ENCODE results near the gene BAK1. TPM values are rescaled to one million over a fixed set of nuclear protein-coding genes. Genes with fewer than 3 reads are reported as not detected.
A peak's percentile ranks its signal among the peaks of the same experiment; 100 is the strongest.

Gene BAK1
- total RNA-seq, 1 donor from 2014 or later: 18.6 TPM

DNA sequence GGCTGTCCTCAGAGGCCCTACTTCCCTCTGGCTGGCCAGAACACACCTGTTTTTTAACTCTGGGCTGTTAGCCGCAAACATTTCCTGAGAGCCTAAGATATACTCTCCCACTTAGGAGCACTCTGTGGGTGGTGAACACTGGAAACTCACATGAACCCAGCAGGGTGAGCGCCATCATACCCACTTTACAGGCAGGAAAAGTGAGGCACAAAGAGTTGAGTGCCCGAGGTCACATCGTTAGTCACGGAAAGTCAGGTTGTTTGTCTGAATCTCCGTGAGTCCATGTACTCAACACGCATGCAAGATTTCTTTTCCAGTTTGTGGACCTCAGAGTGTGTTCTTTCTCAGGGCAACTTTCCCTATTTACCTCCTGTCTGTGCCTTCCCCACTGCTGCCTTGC is 1.9 kb downstream of the BAK1 start:
- TF ChIP-seq, protein P1, sequence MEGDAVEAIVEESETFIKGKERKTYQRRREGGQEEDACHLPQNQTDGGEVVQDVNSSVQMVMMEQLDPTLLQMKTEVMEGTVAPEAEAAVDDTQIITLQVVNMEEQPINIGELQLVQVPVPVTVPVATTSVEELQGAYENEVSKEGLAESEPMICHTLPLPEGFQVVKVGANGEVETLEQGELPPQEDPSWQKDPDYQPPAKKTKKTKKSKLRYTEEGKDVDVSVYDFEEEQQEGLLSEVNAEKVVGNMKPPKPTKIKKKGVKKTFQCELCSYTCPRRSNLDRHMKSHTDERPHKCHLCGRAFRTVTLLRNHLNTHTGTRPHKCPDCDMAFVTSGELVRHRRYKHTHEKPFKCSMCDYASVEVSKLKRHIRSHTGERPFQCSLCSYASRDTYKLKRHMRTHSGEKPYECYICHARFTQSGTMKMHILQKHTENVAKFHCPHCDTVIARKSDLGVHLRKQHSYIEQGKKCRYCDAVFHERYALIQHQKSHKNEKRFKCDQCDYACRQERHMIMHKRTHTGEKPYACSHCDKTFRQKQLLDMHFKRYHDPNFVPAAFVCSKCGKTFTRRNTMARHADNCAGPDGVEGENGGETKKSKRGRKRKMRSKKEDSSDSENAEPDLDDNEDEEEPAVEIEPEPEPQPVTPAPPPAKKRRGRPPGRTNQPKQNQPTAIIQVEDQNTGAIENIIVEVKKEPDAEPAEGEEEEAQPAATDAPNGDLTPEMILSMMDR (conservative IDR thresholded peaks at IDR 0.05; ENCODE audit: low read depth, low read length): no peak
- peak overlapping the region; percentile 100 for H3K4me3 ChIP-seq (ENCODE audit: low read depth, low read length)
- no peak for DNase-seq (ENCODE audit: low read depth)

DNA sequence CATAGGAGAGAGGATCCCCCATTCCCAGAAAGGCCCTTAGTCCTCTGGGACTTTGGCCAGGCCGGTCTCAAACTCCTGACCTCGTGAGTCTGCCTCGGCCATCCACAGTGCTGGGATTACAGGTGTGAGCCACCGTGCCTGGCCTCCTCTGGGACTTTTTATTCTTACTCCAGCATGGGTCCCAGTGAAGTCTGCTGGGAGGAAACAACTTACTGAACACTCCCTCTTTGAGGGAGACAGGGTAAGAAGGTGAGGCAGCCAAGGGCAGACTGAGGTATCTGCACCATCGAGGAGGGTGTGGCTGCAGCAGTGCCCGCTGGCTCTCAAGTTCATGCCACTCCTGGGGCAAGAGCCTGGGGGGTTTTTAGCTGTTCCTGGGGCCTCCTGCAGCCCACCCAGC is 2.4 kb downstream of the BAK1 start:
- TF ChIP-seq, protein P1 (conservative IDR thresholded peaks at IDR 0.05; ENCODE audit: low read depth, low read length): no peak
- no peak overlapping the region for H3K4me3 ChIP-seq (ENCODE audit: low read depth, low read length)
- no peak for DNase-seq (ENCODE audit: low read depth)

DNA sequence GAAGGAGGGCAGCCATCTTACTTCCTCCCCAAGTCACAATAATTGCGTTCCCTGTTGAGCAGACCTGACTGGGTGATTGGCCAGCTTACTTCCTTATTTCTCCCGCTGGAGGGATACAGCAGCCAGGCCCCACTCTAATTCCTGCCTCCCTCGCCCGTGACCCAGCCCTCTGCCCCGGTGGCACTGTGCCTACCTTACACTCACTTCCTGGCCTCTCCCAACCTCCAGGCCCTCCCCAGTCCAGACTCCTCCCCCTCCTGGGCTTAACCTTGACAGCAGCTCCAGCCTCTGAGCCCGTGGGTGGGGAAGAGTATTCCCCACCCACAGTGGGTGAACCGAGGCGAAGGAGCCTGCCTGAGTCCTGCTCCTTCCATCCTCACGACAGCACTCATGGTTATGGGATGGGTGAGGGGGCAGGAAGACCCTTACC is 3.0 kb downstream of the BAK1 start:
- TF ChIP-seq, protein P1 (conservative IDR thresholded peaks at IDR 0.05; ENCODE audit: low read depth, low read length): no peak
- no peak overlapping the region for H3K4me3 ChIP-seq (ENCODE audit: low read depth, low read length)
- DNase-seq (ENCODE audit: low read depth): no peak

DNA sequence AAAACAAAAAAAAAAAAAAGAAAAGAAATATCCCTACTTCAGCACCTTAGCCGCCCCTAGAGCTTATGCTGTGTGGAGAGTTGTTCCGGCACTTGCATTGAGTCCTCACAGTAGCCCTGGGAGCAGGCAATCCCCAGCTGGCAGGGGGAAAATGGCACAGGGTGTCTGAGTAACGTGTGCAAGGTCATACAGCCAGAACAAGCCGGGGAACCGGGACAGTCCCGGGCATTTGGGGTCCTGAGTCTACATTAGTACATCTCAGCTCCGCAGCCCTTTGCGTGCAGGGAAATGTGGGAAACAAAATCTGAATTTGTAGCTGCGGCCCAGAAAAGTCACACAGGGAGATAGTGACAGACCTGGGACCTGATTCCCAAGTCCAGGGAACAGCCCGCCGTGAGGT is 3.4 kb downstream of the BAK1 start:
- no peak overlapping the region for H3K4me3 ChIP-seq (ENCODE audit: low read depth, low read length)
- DNase-seq (ENCODE audit: low read depth): no peak
- TF ChIP-seq, protein P1 (conservative IDR thresholded peaks at IDR 0.05; ENCODE audit: low read depth, low read length): no peak

DNA sequence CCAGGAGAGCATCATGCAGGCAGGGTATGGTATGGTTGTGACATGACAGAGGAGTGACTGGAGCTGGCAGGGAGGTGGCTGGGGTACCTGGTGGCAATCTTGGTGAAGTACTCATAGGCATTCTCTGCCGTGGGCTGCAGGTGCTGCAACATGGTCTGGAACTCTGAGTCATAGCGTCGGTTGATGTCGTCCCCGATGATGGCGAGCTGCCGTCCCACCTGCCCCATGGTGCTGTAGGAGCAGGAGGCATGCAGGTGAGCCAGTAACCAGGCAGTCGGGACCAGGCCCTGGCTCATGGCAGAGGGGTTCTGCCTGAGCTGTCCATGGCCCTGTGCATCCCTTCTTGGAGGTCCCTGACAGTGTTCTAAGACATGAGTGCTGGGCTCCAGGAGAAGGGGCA is 4.9 kb downstream of the BAK1 start:
- DNase-seq (ENCODE audit: low read depth): no peak
- TF ChIP-seq, protein P1 (conservative IDR thresholded peaks at IDR 0.05; ENCODE audit: low read depth, low read length): no peak
- no peak overlapping the region for H3K4me3 ChIP-seq (ENCODE audit: low read depth, low read length)

DNA sequence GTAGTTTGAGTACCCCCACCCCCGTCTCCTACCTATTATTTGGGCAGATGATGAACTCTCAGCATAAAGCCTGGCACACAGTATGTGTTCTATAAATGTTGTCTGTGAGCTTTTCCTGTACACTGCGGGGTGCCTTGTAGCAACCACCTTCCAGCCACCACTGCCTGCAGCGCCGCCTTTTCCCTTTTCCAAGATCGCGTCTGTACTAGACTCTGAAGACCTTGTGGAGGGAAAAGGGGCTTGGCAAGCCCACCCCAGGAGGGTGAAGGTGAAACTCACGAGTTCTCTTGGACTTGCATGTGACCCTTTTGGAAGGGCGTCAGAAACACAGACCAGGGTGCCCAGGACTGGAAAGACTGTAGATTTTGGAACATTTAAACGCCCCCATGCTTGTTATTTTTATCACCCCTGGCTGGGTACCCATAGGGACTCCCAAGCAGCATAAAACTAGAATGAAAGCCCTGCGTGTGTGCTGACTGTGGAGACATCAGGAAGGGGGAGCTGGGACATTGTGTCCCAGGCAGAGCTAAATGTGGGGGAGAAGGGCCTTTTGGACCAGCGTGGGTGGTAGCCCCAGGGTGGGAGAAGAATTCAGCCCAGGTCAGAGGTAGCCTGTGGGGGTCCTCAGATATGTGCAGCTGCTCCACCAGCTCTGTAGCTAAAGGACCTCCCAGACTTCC is 8.3 kb downstream of the BAK1 start:
- TF ChIP-seq, protein P1 (conservative IDR thresholded peaks at IDR 0.05; ENCODE audit: low read depth, low read length): no peak
- H3K4me3 ChIP-seq (ENCODE audit: low read depth, low read length): peak overlapping the region; percentile 58
- DNase-seq (ENCODE audit: low read depth): no peak

Measured in epithelial cell of proximal tubule (primary cell).